Astrocyte (in vitro differentiated cells and primary cell): ENCODE results near the gene BUD13. TPM values are rescaled to one million over a fixed set of nuclear protein-coding genes. Genes with fewer than 3 reads are reported as not detected.

Source experiments
- DNase-seq: peaks from one replicate; pipeline ENCODE4 v3.0.0-alpha.2; 2010; ENCODE audit warnings: low read depth
- FAIRE-seq: peaks from 2 replicates; lab custom pipeline; 2011; peaks lifted over from hg19 to GRCh38; lab: Jason Lieb, UNC
- H2AFZ ChIP-seq: 2 replicates; pipeline ENCODE4 v1.6.0; 2012; ENCODE audit warnings: low read depth, low read length, inconsistent platforms
- H3K27ac ChIP-seq: 2 replicates; pipeline ENCODE4 v1.5.1; 2011; ENCODE audit warnings: low read depth, low read length, inconsistent platforms
- H3K27me3 ChIP-seq: 2 replicates; pipeline ENCODE4 v1.6.0; 2011; ENCODE audit warnings: low read length, inconsistent platforms; ENCODE audit not compliant: insufficient read depth
- H3K36me3 ChIP-seq: 2 replicates; pipeline ENCODE4 v1.5.1; 2011; ENCODE audit warnings: low read length, inconsistent platforms; ENCODE audit not compliant: insufficient read depth
- H3K4me1 ChIP-seq: 2 replicates; pipeline ENCODE4 v1.5.1; 2011; ENCODE audit warnings: low read length, inconsistent platforms; ENCODE audit not compliant: insufficient read depth
- H3K4me2 ChIP-seq: 2 replicates; pipeline ENCODE4 v1.6.0; 2012; ENCODE audit warnings: low read length, inconsistent platforms
- H3K4me3 ChIP-seq: 2 replicates; pipeline ENCODE4 v1.5.1; 2011; ENCODE audit warnings: low read depth, mild to moderate bottlenecking, low read length, inconsistent platforms; ENCODE audit not compliant: insufficient read depth
- H3K79me2 ChIP-seq: 2 replicates; pipeline ENCODE4 v1.6.0; 2012; ENCODE audit warnings: mild to moderate bottlenecking, low read length, inconsistent platforms; ENCODE audit not compliant: insufficient read depth
- H3K9ac ChIP-seq: 2 replicates; pipeline ENCODE4 v1.6.0; 2012; ENCODE audit warnings: mild to moderate bottlenecking, low read length, inconsistent platforms
- H3K9me3 ChIP-seq: 2 replicates; pipeline ENCODE4 v1.5.1; 2012; ENCODE audit warnings: low read depth, mild to moderate bottlenecking, low read length, inconsistent platforms; ENCODE audit not compliant: insufficient read depth
- H4K20me1 ChIP-seq: 2 replicates; pipeline ENCODE4 v1.6.0; 2012; ENCODE audit warnings: low read length, inconsistent platforms; ENCODE audit not compliant: insufficient read depth
- H3K27ac Mint-ChIP-seq: one replicate; pipeline ENCODE4 v1.8.0; 2021; ENCODE audit warnings: mild to moderate bottlenecking, mixed read lengths; ENCODE audit not compliant: unreplicated experiment
- H3K27me3 Mint-ChIP-seq: one replicate; pipeline ENCODE4 v1.8.0; 2021; ENCODE audit warnings: low read depth, mixed read lengths; ENCODE audit not compliant: unreplicated experiment
- H3K36me3 Mint-ChIP-seq: one replicate; pipeline ENCODE4 v1.8.0; 2021; ENCODE audit warnings: low read depth, mixed read lengths; ENCODE audit not compliant: unreplicated experiment
- H3K4me1 Mint-ChIP-seq: one replicate; pipeline ENCODE4 v1.8.0; 2021; ENCODE audit warnings: low read depth, mixed read lengths; ENCODE audit not compliant: unreplicated experiment
- H3K4me3 Mint-ChIP-seq: one replicate; pipeline ENCODE4 v1.8.0; 2021; ENCODE audit warnings: mild to moderate bottlenecking, moderate library complexity, mixed read lengths; ENCODE audit not compliant: unreplicated experiment
- H3K9me3 Mint-ChIP-seq: one replicate; pipeline ENCODE4 v1.8.0; 2021; ENCODE audit warnings: mild to moderate bottlenecking, mixed read lengths; ENCODE audit not compliant: unreplicated experiment
- EZH2 ChIP-seq: IDR thresholded peaks from 2 replicates; pipeline ENCODE4 v1.6.1; 2012; ENCODE audit warnings: mild to moderate bottlenecking, low read length, inconsistent platforms; ENCODE audit not compliant: insufficient read depth
- total RNA-seq: library from RNA; stranded (reverse); gene quantifications from 2 replicates; pipeline ENCODE4 v1.2.1, GENCODE V29; 2021
- TF ChIP-seq, protein P1 (sequence below): IDR thresholded peaks from 2 replicates; pipeline ENCODE4 v1.5.1; 2011; ENCODE audit warnings: low read depth, mild to moderate bottlenecking, inconsistent platforms, low read length, moderate library complexity; ENCODE audit not compliant: insufficient read depth

Gene BUD13
- total RNA-seq, 1 donor from 2014 or later, result 9.3 TPM

DNA sequence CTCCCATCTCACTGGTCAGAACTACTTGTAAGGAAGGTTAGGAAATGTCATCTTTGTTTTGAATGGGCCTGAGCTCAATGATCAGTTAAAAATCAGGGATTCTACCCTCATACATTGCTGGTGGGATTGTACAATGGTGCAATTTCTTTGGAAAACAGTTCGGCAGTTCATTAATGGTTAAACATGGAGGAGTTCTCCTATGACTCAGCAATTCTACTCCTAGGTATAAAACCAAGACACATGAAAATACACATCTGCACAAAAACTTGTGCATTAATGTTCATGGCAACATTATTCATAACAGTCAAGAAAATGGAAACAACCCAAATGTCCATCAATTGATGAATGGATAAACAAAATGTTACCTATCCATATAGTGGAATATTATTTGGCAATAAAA lies 23.8 kb upstream of the BUD13 start:
- Histone ChIP-seq H3K36me3 (no peaks in the 10 kb centered on the region), H3K27me3 (peaks cover 2% of the 10 kb centered on the region), H2AFZ (no peak overlapping the region), H3K4me3 (no peak overlapping the region), H3K4me1 (peaks cover 10% of the 10 kb centered on the region), H3K79me2 (no peaks in the 10 kb centered on the region), H3K9me3 (no peaks in the 10 kb centered on the region), H3K27ac (no peak overlapping the region), H3K4me2 (no peak overlapping the region), H4K20me1 (no peaks in the 10 kb centered on the region), H3K9ac (no peak overlapping the region)
- Mint-ChIP-seq H3K4me3 (no peak overlapping the region), H3K27ac (no peak overlapping the region), H3K9me3 (no peaks in the 10 kb centered on the region), H3K36me3 (no peaks in the 10 kb centered on the region), H3K4me1 (peaks cover 6% of the 10 kb centered on the region), H3K27me3 (no peaks in the 10 kb centered on the region)
- DNase-seq, result no peak
- no peak for TF ChIP-seq EZH2
- TF ChIP-seq, protein P1, sequence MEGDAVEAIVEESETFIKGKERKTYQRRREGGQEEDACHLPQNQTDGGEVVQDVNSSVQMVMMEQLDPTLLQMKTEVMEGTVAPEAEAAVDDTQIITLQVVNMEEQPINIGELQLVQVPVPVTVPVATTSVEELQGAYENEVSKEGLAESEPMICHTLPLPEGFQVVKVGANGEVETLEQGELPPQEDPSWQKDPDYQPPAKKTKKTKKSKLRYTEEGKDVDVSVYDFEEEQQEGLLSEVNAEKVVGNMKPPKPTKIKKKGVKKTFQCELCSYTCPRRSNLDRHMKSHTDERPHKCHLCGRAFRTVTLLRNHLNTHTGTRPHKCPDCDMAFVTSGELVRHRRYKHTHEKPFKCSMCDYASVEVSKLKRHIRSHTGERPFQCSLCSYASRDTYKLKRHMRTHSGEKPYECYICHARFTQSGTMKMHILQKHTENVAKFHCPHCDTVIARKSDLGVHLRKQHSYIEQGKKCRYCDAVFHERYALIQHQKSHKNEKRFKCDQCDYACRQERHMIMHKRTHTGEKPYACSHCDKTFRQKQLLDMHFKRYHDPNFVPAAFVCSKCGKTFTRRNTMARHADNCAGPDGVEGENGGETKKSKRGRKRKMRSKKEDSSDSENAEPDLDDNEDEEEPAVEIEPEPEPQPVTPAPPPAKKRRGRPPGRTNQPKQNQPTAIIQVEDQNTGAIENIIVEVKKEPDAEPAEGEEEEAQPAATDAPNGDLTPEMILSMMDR, result no peak
- FAIRE-seq, result no peak

DNA sequence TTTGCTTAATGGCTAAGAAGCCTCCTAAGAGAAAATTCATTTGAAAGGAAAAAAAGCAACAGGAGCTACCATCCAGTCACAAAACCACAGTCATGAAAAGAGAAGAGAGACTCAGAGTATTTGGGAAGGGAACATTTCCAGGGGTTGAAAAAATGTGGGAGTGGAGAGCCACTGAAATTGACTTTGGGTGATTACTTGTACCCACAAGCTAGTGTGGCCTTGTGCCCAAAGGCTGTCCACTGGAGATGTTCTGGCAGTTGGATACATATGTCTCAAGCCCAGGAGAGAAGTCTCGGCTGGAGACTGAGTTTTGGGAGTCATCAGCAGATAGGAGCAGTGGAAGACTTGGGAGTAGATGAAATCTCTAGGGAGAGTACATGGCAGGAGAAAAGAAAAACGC lies 22.1 kb upstream of the BUD13 start:
- FAIRE-seq, result no peak
- no peak for DNase-seq
- no peak overlapping the region for H3K27ac Mint-ChIP-seq
- no peak overlapping the region for H3K4me3 Mint-ChIP-seq
- H3K27ac ChIP-seq, result no peak overlapping the region
- no peaks in the 10 kb centered on the region for H3K79me2 ChIP-seq
- H2AFZ ChIP-seq, result no peak overlapping the region
- H3K36me3 ChIP-seq, result no peaks in the 10 kb centered on the region
- no peak overlapping the region for H3K4me2 ChIP-seq
- H3K9me3 ChIP-seq, result no peaks in the 10 kb centered on the region
- H3K27me3 Mint-ChIP-seq, result peaks cover 7% of the 10 kb centered on the region
- TF ChIP-seq EZH2, result no peak
- TF ChIP-seq, protein P1, result no peak
- no peaks in the 10 kb centered on the region for H4K20me1 ChIP-seq
- H3K4me3 ChIP-seq, result no peak overlapping the region
- no peaks in the 10 kb centered on the region for H3K36me3 Mint-ChIP-seq
- H3K4me1 Mint-ChIP-seq, result peaks cover 6% of the 10 kb centered on the region
- H3K9me3 Mint-ChIP-seq, result no peaks in the 10 kb centered on the region
- H3K9ac ChIP-seq, result no peak overlapping the region
- peaks cover 16% of the 10 kb centered on the region for H3K4me1 ChIP-seq
- H3K27me3 ChIP-seq, result no peaks in the 10 kb centered on the region

DNA sequence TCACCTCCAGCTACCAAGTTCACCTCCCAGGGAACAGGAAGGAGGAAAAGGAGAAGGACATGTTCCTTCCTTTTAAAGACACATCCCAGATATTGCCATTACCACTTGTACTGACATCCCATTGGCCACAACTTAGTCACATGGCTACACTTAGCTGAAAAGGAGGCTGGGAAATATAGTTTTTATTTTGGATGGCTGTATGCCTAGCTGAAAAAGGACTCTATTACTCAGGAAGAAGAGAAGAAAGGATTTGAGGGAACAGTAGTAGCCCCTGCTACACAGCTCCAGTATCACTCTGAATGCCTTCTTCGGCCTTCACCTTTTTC lies 20.9 kb upstream of the BUD13 start:
- Mint-ChIP-seq H3K4me1 (peaks cover 9% of the 10 kb centered on the region), H3K36me3 (no peaks in the 10 kb centered on the region), H3K27ac (no peak overlapping the region), H3K27me3 (peaks cover 13% of the 10 kb centered on the region), H3K4me3 (no peak overlapping the region), H3K9me3 (no peaks in the 10 kb centered on the region)
- FAIRE-seq, result no peak
- TF ChIP-seq EZH2, result no peak
- TF ChIP-seq, protein P1, result no peak
- Histone ChIP-seq H4K20me1 (no peaks in the 10 kb centered on the region), H3K4me1 (peaks cover 16% of the 10 kb centered on the region), H3K9me3 (no peaks in the 10 kb centered on the region), H2AFZ (no peak overlapping the region), H3K36me3 (no peaks in the 10 kb centered on the region), H3K4me2 (no peak overlapping the region), H3K79me2 (no peaks in the 10 kb centered on the region), H3K27ac (no peak overlapping the region), H3K27me3 (no peaks in the 10 kb centered on the region), H3K9ac (no peak overlapping the region), H3K4me3 (no peak overlapping the region)
- no peak for DNase-seq
